Measurements from ENCODE around the gene PFKFB3.
"Not testable (repeated sequence)": the region's sequence is repeated elsewhere in the genome, so short reads cannot be mapped to it uniquely, and the experiment has no call there.

Gene PFKFB3

GRCh38 chr10:6228647-6229046, 25.9 kb downstream of the PFKFB3 start:
- no peak for DNase-seq
- in situ Hi-C loops (cut with HindIII; ENCODE audit: low pct_ligation_motif_present, low pct_unique_long_range_greater_than_20kb, low sequenced_read_pairs), result no loop called here

- in situ Hi-C loops (cut with HindIII; ENCODE audit: low pct_ligation_motif_present, low pct_unique_long_range_greater_than_20kb, low sequenced_read_pairs), result no loop called here
- DNase-seq, result no peak
These were observed 26.6 kb downstream of the PFKFB3 start for GRCh38 chr10:6229290-6229689.

- in situ Hi-C loops (cut with HindIII; ENCODE audit: low pct_ligation_motif_present, low pct_unique_long_range_greater_than_20kb, low sequenced_read_pairs), result no loop called here
- DNase-seq, result no peak
These were observed 27.0 kb downstream of the PFKFB3 start for GRCh38 chr10:6229746-6230145.

- no peak for DNase-seq
- in situ Hi-C loops (cut with HindIII; ENCODE audit: low pct_ligation_motif_present, low pct_unique_long_range_greater_than_20kb, low sequenced_read_pairs), result no loop called here
These were observed 27.6 kb downstream of the PFKFB3 start for GRCh38 chr10:6230315-6230714.

GRCh38 chr10:6231146-6231545, 28.4 kb downstream of the PFKFB3 start:
- DNase-seq, result no peak
- in situ Hi-C loops (cut with HindIII; ENCODE audit: low pct_ligation_motif_present, low pct_unique_long_range_greater_than_20kb, low sequenced_read_pairs), result no loop called here

GRCh38 chr10:6231730-6232129, 29.0 kb downstream of the PFKFB3 start:
- in situ Hi-C loops (cut with HindIII; ENCODE audit: low pct_ligation_motif_present, low pct_unique_long_range_greater_than_20kb, low sequenced_read_pairs), result no loop called here
- DNase-seq, result no peak

GRCh38 chr10:6232225-6232807, 29.6 kb downstream of the PFKFB3 start:
- no peak for DNase-seq
- in situ Hi-C loops (cut with HindIII; ENCODE audit: low pct_ligation_motif_present, low pct_unique_long_range_greater_than_20kb, low sequenced_read_pairs), result no loop called here

- no peak for DNase-seq
- in situ Hi-C loops (cut with HindIII; ENCODE audit: low pct_ligation_motif_present, low pct_unique_long_range_greater_than_20kb, low sequenced_read_pairs), result no loop called here
These were observed 30.4 kb downstream of the PFKFB3 start for GRCh38 chr10:6232846-6233724.

- no peak for DNase-seq
- in situ Hi-C loops (cut with HindIII; ENCODE audit: low pct_ligation_motif_present, low pct_unique_long_range_greater_than_20kb, low sequenced_read_pairs), result no loop called here
These were observed 31.1 kb downstream of the PFKFB3 start for GRCh38 chr10:6233725-6234277.

- in situ Hi-C loops (cut with HindIII; ENCODE audit: low pct_ligation_motif_present, low pct_unique_long_range_greater_than_20kb, low sequenced_read_pairs), result no loop called here
- no peak for DNase-seq
These were observed 31.6 kb downstream of the PFKFB3 start for GRCh38 chr10:6234371-6234770.

GRCh38 chr10:6236349-6237198, 33.8 kb downstream of the PFKFB3 start:
- DNase-seq, result no peak
- in situ Hi-C loops (cut with HindIII; ENCODE audit: low pct_ligation_motif_present, low pct_unique_long_range_greater_than_20kb, low sequenced_read_pairs), result no loop called here

GRCh38 chr10:6237199-6237530, 34.4 kb downstream of the PFKFB3 start:
- no peak for DNase-seq
- in situ Hi-C loops (cut with HindIII; ENCODE audit: low pct_ligation_motif_present, low pct_unique_long_range_greater_than_20kb, low sequenced_read_pairs), result no loop called here

- DNase-seq; in situ Hi-C loops (cut with HindIII; ENCODE audit: low pct_ligation_motif_present, low pct_unique_long_range_greater_than_20kb, low sequenced_read_pairs): not testable (repeated sequence)
These were observed 36.0 kb downstream of the PFKFB3 start for GRCh38 chr10:6238587-6239212.

- DNase-seq, result peak; percentile 94
- in situ Hi-C loops (cut with HindIII; ENCODE audit: low pct_ligation_motif_present, low pct_unique_long_range_greater_than_20kb, low sequenced_read_pairs), result no loop called here
These were observed 36.7 kb downstream of the PFKFB3 start for GRCh38 chr10:6239213-6239991.

GRCh38 chr10:6240254-6240653, 37.5 kb downstream of the PFKFB3 start:
- DNase-seq, result no peak

GRCh38 chr10:6242089-6242488, 39.4 kb downstream of the PFKFB3 start:
- in situ Hi-C loops (cut with HindIII; ENCODE audit: low pct_ligation_motif_present, low pct_unique_long_range_greater_than_20kb, low sequenced_read_pairs), result no loop called here
- no peak for DNase-seq

More at GRCh38 chr10:6240254-6240653, 37.5 kb downstream of the PFKFB3 start:
- in situ Hi-C loops (cut with HindIII; ENCODE audit: low pct_ligation_motif_present, low pct_unique_long_range_greater_than_20kb, low sequenced_read_pairs), result no loop called here

- no peak for DNase-seq
- in situ Hi-C loops (cut with HindIII; ENCODE audit: low pct_ligation_motif_present, low pct_unique_long_range_greater_than_20kb, low sequenced_read_pairs), result no loop called here
These were observed 41.8 kb downstream of the PFKFB3 start for GRCh38 chr10:6244510-6244909.
